GM12878 (cell line): ENCODE data around the gene LNPK. TPM values are rescaled to one million over a fixed set of nuclear protein-coding genes. Genes with fewer than 3 reads are reported as not detected.

ENCODE experiments used
- ATAC-seq: fragments of 200-7000 bp; cut with Tn5 transposase; 3 replicates; pipeline ENCODE4 v1.9.1; 2020; ENCODE audit warnings: mild to moderate bottlenecking, moderate library complexity
- BruUV-seq: library from RNA; stranded (reverse); fragments of 400-500 nt; replicated peaks from 2 replicates; lab custom pipeline; 2021; lab: Mats Ljungman, UMichigan
- CTCF ChIA-PET: fragments of 300-600 bp; sonication (Branson Sonifier 250); formaldehyde crosslinking; extraction: SDS; loops from one replicate; lab custom pipeline; 2021; ENCODE audit warnings: inconsistent platforms; lab: Yijun Ruan, JAX
- POLR2A ChIA-PET: fragments of 350-600 bp; formaldehyde crosslinking; extraction: SDS; loops from one replicate; lab custom pipeline; 2021; ENCODE audit warnings: inconsistent platforms; lab: Charles Lee
- RAD21 ChIA-PET: fragments of 300-600 bp; sonication (Branson Sonifier 250); formaldehyde crosslinking; loops from one replicate; lab custom pipeline; 2023; ENCODE audit warnings: antibody characterized with exemption; ENCODE audit not compliant: unreplicated experiment; lab: Charles Lee
- SMC1A ChIA-PET: fragments of 300-600 bp; sonication (Branson Sonifier 250); formaldehyde crosslinking; loops from one replicate; lab custom pipeline; 2023; ENCODE audit not compliant: unreplicated experiment, uncharacterized antibody; lab: Charles Lee
- DNase-seq: peaks from one replicate; pipeline ENCODE4 v3.0.0-alpha.2; 2011; ENCODE audit warnings: low read depth, low spot score
- FAIRE-seq: peaks from 3 replicates; lab custom pipeline; 2011; peaks lifted over from hg19 to GRCh38; lab: Jason Lieb, UNC
- H2AFZ ChIP-seq: 2 replicates; pipeline ENCODE4 v1.6.0; 2011; ENCODE audit warnings: low read depth, low read length, control low read depth; ENCODE audit not compliant: control insufficient read depth
- H3K27ac ChIP-seq: 2 replicates; pipeline ENCODE4 v1.5.1; 2011; ENCODE audit warnings: control low read depth; ENCODE audit not compliant: control insufficient read depth, insufficient read depth
- H3K27me3 ChIP-seq, 2 experiments: replicated peaks in 1 of 2; 2 replicates each; pipeline versions ENCODE4 v1.6.0 to v1.6.1; 2011; ENCODE audit warnings: low read length in 1 of 2; ENCODE audit not compliant: control insufficient read depth in 2 of 2, insufficient read depth in 2 of 2
- H3K36me3 ChIP-seq, 2 experiments: 2 replicates each; pipeline ENCODE4 v1.5.1; 2011; ENCODE audit warnings: low read length in 1 of 2; ENCODE audit not compliant: control insufficient read depth in 2 of 2, insufficient read depth in 2 of 2
- H3K4me1 ChIP-seq: 2 replicates; pipeline ENCODE4 v1.6.1; 2011; ENCODE audit warnings: mild to moderate bottlenecking, low read length, moderate library complexity, mixed read lengths; ENCODE audit not compliant: control insufficient read depth, insufficient read depth
- H3K4me2 ChIP-seq: 2 replicates; pipeline ENCODE4 v1.6.0; 2011; ENCODE audit warnings: control low read depth; ENCODE audit not compliant: control insufficient read depth, insufficient read depth
- H3K4me3 ChIP-seq: fragments of 200-600 bp; sonication (generic); 2 replicates; pipeline ENCODE4 v1.5.1; 2016
- H3K79me2 ChIP-seq: 2 replicates; pipeline ENCODE4 v1.6.0; 2011; ENCODE audit warnings: low read length; ENCODE audit not compliant: control insufficient read depth, insufficient read depth
- H3K9ac ChIP-seq: 2 replicates; pipeline ENCODE4 v1.8.0; 2011; ENCODE audit warnings: low read length, control low read depth, mixed read lengths; ENCODE audit not compliant: control insufficient read depth, insufficient read depth
- H3K9me3 ChIP-seq: replicated peaks from 3 replicates; pipeline ENCODE4 v1.5.1; 2011; ENCODE audit warnings: mild to moderate bottlenecking, low read length; ENCODE audit not compliant: control insufficient read depth, insufficient read depth
- H4K20me1 ChIP-seq: 2 replicates; pipeline ENCODE4 v1.6.0; 2011; ENCODE audit not compliant: control insufficient read depth, insufficient read depth
- BHLHE40 ChIP-seq, 2 experiments: fragments of 450-650 bp in 1 of 2; IDR thresholded peaks; 2 replicates each; pipeline ENCODE4 v1.6.1; 2011 to 2017; ENCODE audit warnings: low read depth in 2 of 2, borderline replicate concordance in 1 of 2, improper control_type of control experiment in 1 of 2, low read length in 1 of 2, mild to moderate bottlenecking in 1 of 2
- CEBPZ ChIP-seq: fragments of 150-350 bp; IDR thresholded peaks from 2 replicates; pipeline ENCODE4 v1.6.1; 2016; ENCODE audit warnings: low read depth, low read length
- MEF2B ChIP-seq: fragments of 450-650 bp; IDR thresholded peaks from 2 replicates; pipeline ENCODE4 v1.6.1; 2018; ENCODE audit warnings: mild to moderate bottlenecking, moderate library complexity; ENCODE audit not compliant: partially characterized antibody, poor library complexity, severe bottlenecking
- NKRF ChIP-seq: fragments of 450-650 bp; conservative IDR thresholded peaks from 2 replicates; pipeline ENCODE4 v1.6.1; 2017; ENCODE audit warnings: mild to moderate bottlenecking, moderate library complexity
- NR2C1 ChIP-seq: fragments of 450-650 bp; IDR thresholded peaks from 2 replicates; pipeline ENCODE4 v1.6.1; 2017; ENCODE audit warnings: antibody characterized with exemption, mild to moderate bottlenecking, moderate library complexity
- NR2F1 ChIP-seq: fragments of 450-650 bp; conservative IDR thresholded peaks from 2 replicates; pipeline ENCODE4 v1.6.1; 2017; ENCODE audit warnings: mild to moderate bottlenecking
- NRF1 ChIP-seq: conservative IDR thresholded peaks from 2 replicates; pipeline ENCODE4 v1.6.1; 2011; ENCODE audit warnings: mild to moderate bottlenecking, low read depth, low read length, improper control_type of control experiment
- RBBP5 ChIP-seq: fragments of 200-600 bp; sonication (generic); conservative IDR thresholded peaks from 2 replicates; pipeline ENCODE4 v1.6.1; 2016
- RCOR1 ChIP-seq: conservative IDR thresholded peaks from 2 replicates; pipeline ENCODE4 v1.6.1; 2012; ENCODE audit warnings: low read depth, low read length, improper control_type of control experiment
- SIX5 ChIP-seq: IDR thresholded peaks from 2 replicates; pipeline ENCODE4 v1.6.1; 2011; ENCODE audit warnings: mild to moderate bottlenecking, low read depth, low read length, moderate library complexity; ENCODE audit not compliant: severe bottlenecking
- SREBF2 ChIP-seq: IDR thresholded peaks from 2 replicates; pipeline ENCODE4 v1.6.1; 2012; ENCODE audit warnings: mild to moderate bottlenecking, low read length
- YBX1 ChIP-seq: fragments of 450-650 bp; IDR thresholded peaks from 2 replicates; pipeline ENCODE4 v1.6.1; 2016; ENCODE audit warnings: antibody characterized with exemption
- WGBS: methylation state at CpG from one replicate; pipeline ENCODE4 v1.1.6; 2016; ENCODE audit warnings: low lambda C conversion rate; ENCODE audit not compliant: insufficient replicate concordance, insufficient coverage; ENCODE audit errors: missing lambda C conversion rate; 5-methylcytosine and 5-hydroxymethylcytosine counted together
- in situ Hi-C: fragments of 300-500 bp; cut with MboI; formaldehyde crosslinking; loops from 9 replicates; pipeline ENCODE4 v1.14.3; 2018; ENCODE audit warnings: mixed read lengths
- intact Hi-C: fragments of 100-400 bp; cut with micrococcal nuclease; formaldehyde crosslinking; loops from one replicate; pipeline ENCODE4 v1.14.2; 2022; ENCODE audit not compliant: unreplicated experiment
- polyA plus RNA-seq, 11 experiments: library from polyadenylated mRNA; depleted of rRNA in 4 of 11; unstranded in 6 of 11; stranded (reverse) in 5 of 11; fragments of >200 nt; fragmentation: Nextera tagmentation in 4 of 11; fragmentation: Illumina TruSeq in 1 of 11; extraction: Ambion mirVana in 4 of 11; extraction: Trizol in 1 of 11; gene quantifications; 1 replicate in 1 of 11; 2 replicates in 10 of 11; pipeline versions ENCODE4 v1.2.1 to v1.2.3, GENCODE V29; 2011 to 2016; ENCODE audit warnings: inconsistent platforms in 2 of 11, missing spikeins in 2 of 11, low read depth in 1 of 11
- total RNA-seq, 4 experiments: library from RNA; depleted of rRNA in 3 of 4; stranded (reverse); fragments of >200 nt in 3 of 4; fragmentation: Illumina TruSeq in 1 of 4; extraction: Trizol in 1 of 4; gene quantifications; 2 replicates each; pipeline versions ENCODE4 v1.2.1 to v1.2.3, GENCODE V29; 2013 to 2021
- TF ChIP-seq, protein P1 (sequence below): fragments of 450-650 bp; IDR thresholded peaks from 2 replicates; pipeline ENCODE4 v1.6.1; 2017; ENCODE audit warnings: mild to moderate bottlenecking, low read depth, inconsistent platforms; ENCODE audit not compliant: poor library complexity, severe bottlenecking
- TF ChIP-seq, protein P2 (sequence below): fragments of 450-650 bp; IDR thresholded peaks from 2 replicates; pipeline ENCODE4 v1.6.1; 2016; ENCODE audit warnings: mild to moderate bottlenecking
- TF ChIP-seq, protein P3 (sequence below): IDR thresholded peaks from 2 replicates; pipeline ENCODE4 v1.6.1; 2012; ENCODE audit warnings: low read depth, low read length, improper control_type of control experiment

The LNPK gene
- total and polyA plus RNA-seq, 10 of the 15 experiments (the other 5 are each of a cell fraction or from before 2014, with no cell fraction given), result 3.2 to 30.0 (median 15.6) TPM

- in situ Hi-C loops, result no loop called here
- DNase-seq (no peak), ATAC-seq (no peak), FAIRE-seq (peak; percentile 66)
- SMC1A ChIA-PET, result interaction anchor here (1.0 kb wide), 1 partner anchor 25 kb away, joined by 3 read pairs; no protein-coding TSS in a partner anchor
- intact Hi-C loops, result no loop called here
- no peaks in the 10 kb centered on the region for H3K27me3 ChIP-seq
- H2AFZ ChIP-seq, result no peak overlapping the region
- POLR2A ChIA-PET, result no interaction called here
- H3K4me1 ChIP-seq, result no peaks in the 10 kb centered on the region
- H3K79me2 ChIP-seq, result no peaks in the 10 kb centered on the region
- H3K9ac ChIP-seq, result no peak overlapping the region
- H3K9me3 ChIP-seq, result no peaks in the 10 kb centered on the region
- H3K4me3 ChIP-seq, result no peak overlapping the region
- H3K36me3 ChIP-seq, result peaks cover 0 to 4% of the 10 kb centered on the region in 2 experiments; a peak in 1 of 4 replicates
- no peak overlapping the region for H3K27ac ChIP-seq
- no TSS peak for BruUV-seq
- CTCF ChIA-PET, result interaction anchor here (0.6 kb wide), 1 partner anchor 21 kb away, joined by 4 read pairs; no protein-coding TSS in a partner anchor
- RAD21 ChIA-PET, result no interaction called here
- H4K20me1 ChIP-seq, result no peaks in the 10 kb centered on the region
- H3K4me2 ChIP-seq, result no peak overlapping the region
- WGBS, result 100% methylated on average over 1 of the region's 1 CpG
- TF ChIP-seq SREBF2, result no peak
- TF ChIP-seq YBX1, result no peak
- TF ChIP-seq, protein P1, sequence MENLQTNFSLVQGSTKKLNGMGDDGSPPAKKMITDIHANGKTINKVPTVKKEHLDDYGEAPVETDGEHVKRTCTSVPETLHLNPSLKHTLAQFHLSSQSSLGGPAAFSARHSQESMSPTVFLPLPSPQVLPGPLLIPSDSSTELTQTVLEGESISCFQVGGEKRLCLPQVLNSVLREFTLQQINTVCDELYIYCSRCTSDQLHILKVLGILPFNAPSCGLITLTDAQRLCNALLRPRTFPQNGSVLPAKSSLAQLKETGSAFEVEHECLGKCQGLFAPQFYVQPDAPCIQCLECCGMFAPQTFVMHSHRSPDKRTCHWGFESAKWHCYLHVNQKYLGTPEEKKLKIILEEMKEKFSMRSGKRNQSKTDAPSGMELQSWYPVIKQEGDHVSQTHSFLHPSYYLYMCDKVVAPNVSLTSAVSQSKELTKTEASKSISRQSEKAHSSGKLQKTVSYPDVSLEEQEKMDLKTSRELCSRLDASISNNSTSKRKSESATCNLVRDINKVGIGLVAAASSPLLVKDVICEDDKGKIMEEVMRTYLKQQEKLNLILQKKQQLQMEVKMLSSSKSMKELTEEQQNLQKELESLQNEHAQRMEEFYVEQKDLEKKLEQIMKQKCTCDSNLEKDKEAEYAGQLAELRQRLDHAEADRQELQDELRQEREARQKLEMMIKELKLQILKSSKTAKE, result no peak
- no peak for TF ChIP-seq NR2F1
- no peak for TF ChIP-seq CEBPZ
- TF ChIP-seq NKRF, result no peak
- no peak for TF ChIP-seq MEF2B
- TF ChIP-seq, protein P2, sequence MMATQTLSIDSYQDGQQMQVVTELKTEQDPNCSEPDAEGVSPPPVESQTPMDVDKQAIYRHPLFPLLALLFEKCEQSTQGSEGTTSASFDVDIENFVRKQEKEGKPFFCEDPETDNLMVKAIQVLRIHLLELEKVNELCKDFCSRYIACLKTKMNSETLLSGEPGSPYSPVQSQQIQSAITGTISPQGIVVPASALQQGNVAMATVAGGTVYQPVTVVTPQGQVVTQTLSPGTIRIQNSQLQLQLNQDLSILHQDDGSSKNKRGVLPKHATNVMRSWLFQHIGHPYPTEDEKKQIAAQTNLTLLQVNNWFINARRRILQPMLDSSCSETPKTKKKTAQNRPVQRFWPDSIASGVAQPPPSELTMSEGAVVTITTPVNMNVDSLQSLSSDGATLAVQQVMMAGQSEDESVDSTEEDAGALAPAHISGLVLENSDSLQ, result no peak
- no peak for TF ChIP-seq NR2C1
- TF ChIP-seq NRF1, result no peak
- TF ChIP-seq, protein P3, sequence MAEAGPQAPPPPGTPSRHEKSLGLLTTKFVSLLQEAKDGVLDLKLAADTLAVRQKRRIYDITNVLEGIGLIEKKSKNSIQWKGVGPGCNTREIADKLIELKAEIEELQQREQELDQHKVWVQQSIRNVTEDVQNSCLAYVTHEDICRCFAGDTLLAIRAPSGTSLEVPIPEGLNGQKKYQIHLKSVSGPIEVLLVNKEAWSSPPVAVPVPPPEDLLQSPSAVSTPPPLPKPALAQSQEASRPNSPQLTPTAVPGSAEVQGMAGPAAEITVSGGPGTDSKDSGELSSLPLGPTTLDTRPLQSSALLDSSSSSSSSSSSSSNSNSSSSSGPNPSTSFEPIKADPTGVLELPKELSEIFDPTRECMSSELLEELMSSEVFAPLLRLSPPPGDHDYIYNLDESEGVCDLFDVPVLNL, result no peak
- TF ChIP-seq RBBP5, result no peak
- TF ChIP-seq RCOR1, result no peak
- TF ChIP-seq BHLHE40 (IDR thresholded peaks at IDR 0.05; ENCODE audit: borderline replicate concordance in 1 of 2, low read depth in 2 of 2, low read length in 1 of 2), result no peak
- no peak for TF ChIP-seq SIX5
Measured at GRCh38 chr2:175973373-175973772, 28.7 kb downstream of the LNPK start.
